MG63 (cell line): Measurements from ENCODE around the gene SNX32. TPM values are rescaled to one million over a fixed set of nuclear protein-coding genes. Genes with fewer than 3 reads are reported as not detected.

Experiments used
- DNase-seq: peaks from one replicate; pipeline ENCODE4 v3.0.0-alpha.2; 2020
- H3K27me3 ChIP-seq: fragments of 250-450 bp; sonication (Bioruptor Pico); 2 replicates; pipeline ENCODE4 v1.5.1; 2020; ENCODE audit warnings: mild to moderate bottlenecking, moderate library complexity
- H3K36me3 ChIP-seq: fragments of 250-450 bp; sonication (Bioruptor Pico); 2 replicates; pipeline ENCODE4 v1.5.1; 2020; ENCODE audit warnings: mild to moderate bottlenecking, moderate library complexity
- H3K4me3 ChIP-seq: fragments of 250-450 bp; sonication (Bioruptor Pico); 2 replicates; pipeline ENCODE4 v1.5.1; 2020; ENCODE audit warnings: mild to moderate bottlenecking, moderate library complexity
- H3K9me3 ChIP-seq: fragments of 250-450 bp; sonication (Bioruptor Pico); 2 replicates; pipeline ENCODE4 v1.5.1; 2020; ENCODE audit warnings: mild to moderate bottlenecking, moderate library complexity
- total RNA-seq: library from RNA; depleted of rRNA; stranded (reverse); fragments of >200 nt; shearing (Covaris generic); gene quantifications from 2 replicates; pipeline ENCODE4 v1.2.3, GENCODE V29; 2014; ENCODE audit warnings: low replicate concordance

SNX32 gene
- total RNA-seq, 1 experiment from 2014 or later = 0.43 TPM

- no peaks in the 10 kb centered on the region for H3K9me3 ChIP-seq
- no peak for DNase-seq
- H3K4me3 ChIP-seq = no peak overlapping the region
- H3K36me3 ChIP-seq = peaks cover 93% of the 10 kb centered on the region
- no peaks in the 10 kb centered on the region for H3K27me3 ChIP-seq
Observed at GRCh38 chr11:65866509-65867283, 32.9 kb downstream of the SNX32 start.

GRCh38 chr11:65867284-65868071 is 33.7 kb downstream of the SNX32 start:
- Histone ChIP-seq H3K27me3 (no peaks in the 10 kb centered on the region), H3K36me3 (peaks cover 89% of the 10 kb centered on the region), H3K4me3 (no peak overlapping the region), H3K9me3 (no peaks in the 10 kb centered on the region)
- no peak for DNase-seq

GRCh38 chr11:65868076-65868667 is 34.4 kb downstream of the SNX32 start:
- Histone ChIP-seq H3K27me3 (no peaks in the 10 kb centered on the region), H3K9me3 (no peaks in the 10 kb centered on the region), H3K36me3 (peaks cover 82% of the 10 kb centered on the region), H3K4me3 (no peak overlapping the region)
- DNase-seq = no peak

GRCh38 chr11:65868907-65869306 is 35.1 kb downstream of the SNX32 start:
- no peaks in the 10 kb centered on the region for H3K9me3 ChIP-seq
- peaks cover 74% of the 10 kb centered on the region for H3K36me3 ChIP-seq
- no peaks in the 10 kb centered on the region for H3K27me3 ChIP-seq
- DNase-seq = no peak
- H3K4me3 ChIP-seq = no peak overlapping the region

GRCh38 chr11:65869643-65870306 is 36.0 kb downstream of the SNX32 start:
- Histone ChIP-seq H3K27me3 (no peaks in the 10 kb centered on the region), H3K36me3 (peaks cover 66% of the 10 kb centered on the region), H3K9me3 (no peaks in the 10 kb centered on the region), H3K4me3 (no peak overlapping the region)
- DNase-seq = no peak

- Histone ChIP-seq H3K36me3 (peaks cover 61% of the 10 kb centered on the region), H3K4me3 (no peak overlapping the region)
- DNase-seq = no peak
Observed at GRCh38 chr11:65870307-65870658, 36.5 kb downstream of the SNX32 start.

GRCh38 chr11:65870706-65871681 is 37.2 kb downstream of the SNX32 start:
- Histone ChIP-seq H3K27me3 (no peaks in the 10 kb centered on the region), H3K4me3 (peak overlapping the region; percentile 74), H3K36me3 (peaks cover 54% of the 10 kb centered on the region), H3K9me3 (no peaks in the 10 kb centered on the region)
- no peak for DNase-seq

More at GRCh38 chr11:65870307-65870658, 36.5 kb downstream of the SNX32 start:
- no peaks in the 10 kb centered on the region for H3K9me3 ChIP-seq
- no peaks in the 10 kb centered on the region for H3K27me3 ChIP-seq

GRCh38 chr11:65871811-65872548 is 38.2 kb downstream of the SNX32 start:
- peak; percentile 45 for DNase-seq
- Histone ChIP-seq H3K36me3 (peaks cover 44% of the 10 kb centered on the region), H3K4me3 (peak overlapping the region; percentile 74)

GRCh38 chr11:65872586-65873317 is 39.0 kb downstream of the SNX32 start, which contains the start of gene EFEMP2:
TSS of gene EFEMP2 (minus strand) at chr11:65872800. CDS start at chr11:65872354, 446 bp downstream.
- Histone ChIP-seq H3K4me3 (peak within 1 kb of the TSS; percentile 74), H3K27me3 (no peaks in the 10 kb centered on the region), H3K36me3 (peaks cover 38% of the 10 kb centered on the region), H3K9me3 (no peaks in the 10 kb centered on the region)
- peak; percentile 79 for DNase-seq

More at GRCh38 chr11:65871811-65872548, 38.2 kb downstream of the SNX32 start:
- H3K27me3 ChIP-seq = no peaks in the 10 kb centered on the region
- H3K9me3 ChIP-seq = no peaks in the 10 kb centered on the region

GRCh38 chr11:65873318-65874156 is 39.8 kb downstream of the SNX32 start:
- Histone ChIP-seq H3K27me3 (no peaks in the 10 kb centered on the region), H3K4me3 (peak overlapping the region; percentile 74), H3K36me3 (peaks cover 30% of the 10 kb centered on the region), H3K9me3 (no peaks in the 10 kb centered on the region)
- DNase-seq = peak; percentile 88

GRCh38 chr11:65879617-65880016 is 45.9 kb downstream of the SNX32 start, which contains the start of gene CTSW:
TSS of gene CTSW (plus strand) at chr11:65879837. CDS start at chr11:65879855, 18 bp downstream.
- Histone ChIP-seq H3K36me3 (peaks cover 18% of the 10 kb centered on the region), H3K4me3 (no peak within 1 kb of the TSS), H3K9me3 (no peaks in the 10 kb centered on the region), H3K27me3 (no peaks in the 10 kb centered on the region)
- no peak for DNase-seq

GRCh38 chr11:65880027-65880426 is 46.3 kb downstream of the SNX32 start:
- H3K9me3 ChIP-seq = no peaks in the 10 kb centered on the region
- no peaks in the 10 kb centered on the region for H3K27me3 ChIP-seq
- H3K4me3 ChIP-seq = no peak overlapping the region
- peaks cover 22% of the 10 kb centered on the region for H3K36me3 ChIP-seq
- no peak for DNase-seq

- no peaks in the 10 kb centered on the region for H3K27me3 ChIP-seq
- H3K4me3 ChIP-seq = no peak overlapping the region
- peak; percentile 36 for DNase-seq
- no peaks in the 10 kb centered on the region for H3K9me3 ChIP-seq
- H3K36me3 ChIP-seq = peaks cover 30% of the 10 kb centered on the region
Observed at GRCh38 chr11:65880844-65881421, 47.2 kb downstream of the SNX32 start.
